NOMO-1 treated with DMSO at 0.1 percent for 48 hours (cell line): ENCODE measurements around the gene ABCA3.
A peak's percentile ranks its signal among the peaks of the same experiment; 100 is the strongest.

Experiments
- DNase-seq: peaks from one replicate; lab custom pipeline; 2025; ENCODE audit not compliant: unreplicated experiment; lab: John Stamatoyannopoulos, UW

ABCA3 gene

DNA sequence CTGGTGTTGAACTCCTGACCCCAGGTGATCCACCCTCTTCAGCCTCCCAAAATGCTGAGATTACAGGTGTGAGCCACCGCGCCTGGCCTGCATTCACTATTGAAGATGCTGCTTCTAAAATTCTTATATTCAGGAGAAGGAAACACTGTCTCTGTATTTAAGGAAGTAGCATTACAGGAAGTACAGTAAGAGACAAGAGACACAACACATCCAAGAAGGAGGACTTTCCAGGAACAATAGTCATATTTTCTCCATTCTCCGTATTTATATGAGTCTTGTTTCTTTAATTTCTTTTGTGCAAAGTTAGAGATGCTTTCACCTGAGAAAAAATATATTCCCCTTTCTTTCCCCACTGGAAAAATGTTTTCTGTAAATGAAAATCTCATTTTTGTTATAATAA is 18.3 kb upstream of the ABCA3 start:
- peak; percentile 13 for DNase-seq

DNA sequence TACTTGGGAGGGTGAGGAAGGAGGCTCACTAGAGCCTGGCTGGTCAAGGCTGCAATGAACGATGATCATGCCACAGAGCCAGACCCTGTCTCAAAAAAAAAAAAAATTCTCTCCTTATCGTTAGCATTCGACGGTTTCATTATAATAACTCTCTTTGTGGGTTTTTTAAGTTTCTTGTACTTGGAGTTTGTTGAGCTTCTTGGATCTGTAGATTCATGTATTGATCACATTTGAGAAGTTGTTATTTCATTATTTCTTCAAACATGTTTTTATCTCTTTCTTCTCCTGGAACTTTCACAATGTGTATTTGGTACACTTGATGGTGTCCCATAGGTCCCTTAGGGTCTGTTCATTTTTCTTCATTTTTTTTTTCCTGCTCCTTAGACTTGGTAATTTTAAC is 16.8 kb upstream of the ABCA3 start:
- no peak for DNase-seq

DNA sequence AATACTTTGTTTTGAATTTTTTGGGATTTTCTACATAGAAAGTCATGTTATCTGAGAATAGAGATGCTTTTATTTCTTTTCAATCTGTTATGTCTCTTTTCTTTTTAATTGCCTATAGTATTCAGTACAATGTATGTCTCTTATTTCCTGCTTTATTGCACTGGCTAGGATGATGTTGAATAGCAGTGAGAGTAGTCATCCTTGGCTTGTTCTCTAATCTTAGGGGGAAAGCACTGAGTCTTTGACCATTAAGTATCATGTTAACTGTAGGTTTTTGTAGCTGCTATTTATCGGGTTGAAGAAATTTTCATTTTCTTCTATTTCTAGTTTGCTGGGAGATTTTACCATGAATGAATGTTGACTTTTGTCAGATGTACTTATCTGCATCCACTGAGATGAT is 10.0 kb upstream of the ABCA3 start:
- no peak for DNase-seq

DNA sequence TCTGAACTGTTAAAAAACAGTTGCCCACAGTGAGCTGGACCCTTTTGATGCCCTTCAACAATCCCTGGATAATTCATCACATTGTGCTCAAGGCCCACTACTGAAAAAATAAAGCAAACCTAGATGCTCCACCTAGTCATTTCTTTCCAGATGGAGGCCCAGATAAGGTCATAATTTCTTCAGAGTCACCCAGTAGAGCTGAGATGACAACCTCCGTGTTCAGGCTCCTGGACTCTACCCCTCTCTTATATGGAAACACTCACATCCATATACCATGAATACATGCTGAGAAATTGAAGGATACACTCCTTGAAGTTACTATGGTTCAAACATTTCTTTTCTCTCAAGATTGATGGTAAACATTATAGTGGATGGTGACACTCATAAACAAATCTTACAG is 2.7 kb upstream of the ABCA3 start:
- no peak for DNase-seq

DNA sequence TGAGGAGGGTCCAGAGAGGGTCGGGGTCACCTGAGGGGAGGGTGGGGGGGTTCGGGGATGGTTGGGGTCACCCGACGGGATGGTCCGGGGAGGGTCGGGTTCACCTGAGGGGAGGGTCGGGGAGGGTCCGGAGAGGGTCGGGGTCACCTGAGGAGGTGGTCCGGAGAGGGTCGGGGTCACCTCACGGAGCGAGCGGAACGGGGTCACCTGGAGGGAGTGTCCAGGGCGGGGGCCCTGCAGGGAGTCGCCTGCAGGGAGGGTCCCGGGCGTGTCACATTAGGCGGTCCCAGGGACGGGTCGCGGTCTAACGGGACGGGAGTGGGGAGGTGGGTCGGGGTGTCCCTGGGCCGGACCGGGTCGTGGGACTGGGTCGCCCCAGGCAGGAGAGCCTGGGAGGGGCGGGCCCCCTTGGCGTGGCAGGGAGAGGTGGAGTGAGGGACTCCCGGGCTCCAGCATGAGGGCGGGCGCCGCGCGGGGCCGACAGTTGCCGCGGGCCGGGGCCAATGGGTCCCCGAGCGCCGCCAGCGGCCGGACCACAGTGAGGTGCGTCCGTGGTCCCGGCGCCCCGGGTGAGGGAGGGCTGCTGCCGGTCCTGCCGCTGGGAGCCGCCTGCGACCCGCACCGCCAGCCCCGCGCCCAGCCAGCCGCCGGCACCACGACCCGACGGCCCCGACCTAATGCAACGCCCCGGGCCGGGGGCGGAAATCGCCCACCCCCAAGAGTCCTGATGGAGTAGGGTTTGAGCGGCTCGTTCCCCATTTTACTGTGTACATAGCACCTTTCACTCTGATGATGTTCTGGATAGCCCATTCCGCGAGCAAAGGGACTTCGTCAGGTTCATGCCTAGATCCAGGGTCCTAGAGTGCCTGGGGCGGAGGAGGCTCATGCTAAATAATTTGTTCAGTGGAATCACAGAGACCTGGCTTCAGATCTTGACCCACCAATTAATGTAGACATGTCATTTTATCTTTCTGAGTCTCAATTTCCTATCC is 1.2 kb upstream of the ABCA3 start:
- DNase-seq: no peak

DNA sequence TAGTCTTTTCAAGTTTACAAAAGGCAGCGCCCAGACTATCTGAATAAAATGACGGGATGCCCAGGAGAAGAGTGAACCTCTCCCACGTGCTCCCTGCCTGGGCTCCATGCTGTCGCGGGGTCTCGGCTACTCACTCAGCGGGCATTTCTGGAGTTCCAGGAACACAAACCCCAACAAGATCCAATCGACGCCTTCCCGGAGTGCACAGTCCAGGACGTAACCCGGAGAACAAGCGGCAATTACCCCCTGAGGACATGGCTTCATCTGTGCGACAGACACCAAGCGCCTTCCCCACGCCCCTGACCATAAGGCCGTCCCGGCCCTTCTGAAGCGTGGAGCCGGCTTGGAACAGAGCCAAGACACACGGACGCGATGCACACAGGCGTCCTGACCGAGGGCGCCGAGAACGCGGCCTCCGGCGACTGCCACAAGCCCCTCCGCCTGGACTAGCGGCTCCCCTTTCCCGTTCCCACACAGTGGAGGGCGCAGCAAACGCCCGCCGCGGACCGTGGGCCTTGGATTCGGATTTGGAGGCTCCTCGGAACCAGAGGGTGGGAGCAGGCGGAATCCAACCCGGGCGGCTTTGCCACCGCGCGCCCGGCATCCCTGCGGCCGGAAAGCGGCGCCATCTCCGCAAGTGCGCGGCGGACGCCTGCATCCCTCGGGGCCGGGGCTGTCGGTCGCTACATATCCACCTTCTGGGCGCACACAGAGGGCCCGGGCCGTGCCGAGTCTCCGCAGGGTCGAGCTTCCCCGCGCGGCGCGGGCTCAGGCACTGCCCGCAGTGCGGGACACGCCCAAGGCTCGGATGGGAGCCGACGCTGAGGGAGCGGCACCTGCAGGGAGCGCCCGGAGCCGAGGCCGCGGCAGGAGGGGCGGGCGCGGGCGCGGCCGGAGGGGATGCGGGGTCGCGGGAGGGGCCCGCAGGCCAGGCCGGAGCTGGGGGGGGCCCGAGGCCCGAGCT is 725 bp downstream of the ABCA3 start:
- no peak for DNase-seq

DNA sequence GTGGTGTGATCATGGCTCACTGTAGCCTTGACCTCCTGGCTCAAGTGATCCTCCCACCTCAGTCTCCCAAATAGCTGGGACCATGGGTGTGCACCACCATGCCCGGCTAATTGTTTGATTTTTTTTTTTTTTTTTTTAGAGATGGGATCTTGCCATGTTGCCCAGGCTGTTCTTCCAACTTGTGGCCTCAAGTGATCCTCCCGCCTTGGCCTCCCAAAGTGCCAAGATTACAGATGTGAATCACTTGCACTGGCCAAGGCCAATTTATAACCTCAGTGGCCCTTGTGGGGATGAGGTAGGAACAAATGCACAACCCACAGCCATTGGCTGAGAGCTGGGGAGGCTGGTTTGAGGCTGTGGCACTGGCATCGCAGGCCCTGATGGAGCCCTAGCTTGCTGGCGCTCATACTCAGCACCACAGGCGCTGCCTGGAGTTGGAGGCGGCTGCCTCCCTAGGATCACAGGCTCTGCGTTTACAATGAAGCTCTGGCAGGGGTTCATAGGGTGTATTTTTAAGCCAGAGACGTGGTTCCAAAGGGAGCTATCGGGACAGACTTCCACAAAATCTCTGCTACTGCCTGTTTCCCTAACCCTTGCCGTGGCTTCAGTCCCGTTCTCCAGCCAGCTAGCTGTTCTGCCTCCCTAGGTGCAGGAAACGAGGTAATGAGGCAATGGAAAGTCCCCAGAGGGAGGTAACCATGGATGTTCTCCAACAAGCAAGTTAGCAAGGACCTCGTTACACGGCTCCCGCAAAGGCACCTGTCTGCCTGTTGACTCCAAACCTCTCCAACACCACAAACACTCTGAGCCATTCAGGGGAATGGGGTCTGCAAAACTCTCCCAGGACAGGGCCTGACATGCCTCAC is 2.9 kb downstream of the ABCA3 start:
- DNase-seq: no peak

DNA sequence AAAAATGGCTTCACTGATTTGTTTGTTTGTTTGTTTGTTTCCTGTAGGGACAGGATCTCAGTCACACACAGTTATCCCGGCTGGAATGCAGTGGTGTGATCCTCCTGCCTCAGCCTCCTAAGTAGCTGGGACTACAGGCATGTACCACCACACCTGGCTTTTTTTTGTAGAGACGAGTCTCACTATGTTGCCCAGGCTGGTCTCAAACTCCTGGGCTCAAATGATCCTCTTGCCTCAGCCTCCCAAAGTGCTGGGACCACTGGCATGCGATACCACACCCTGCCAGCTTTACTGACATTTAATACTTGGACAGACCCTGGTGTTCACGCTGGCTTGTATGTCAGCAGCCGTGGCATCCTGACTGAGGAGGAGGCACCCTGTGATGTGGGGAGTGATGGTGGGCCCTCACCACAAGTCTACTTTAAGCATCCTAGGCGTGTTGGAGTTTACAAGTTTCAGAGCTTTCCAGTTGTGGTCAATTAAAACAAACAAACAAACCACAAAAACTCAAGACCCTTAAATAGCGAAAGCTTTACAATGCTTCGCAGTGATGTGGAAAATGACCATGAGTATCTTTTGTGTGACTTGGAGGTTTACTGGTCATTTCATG is 5.1 kb downstream of the ABCA3 start:
- no peak for DNase-seq

DNA sequence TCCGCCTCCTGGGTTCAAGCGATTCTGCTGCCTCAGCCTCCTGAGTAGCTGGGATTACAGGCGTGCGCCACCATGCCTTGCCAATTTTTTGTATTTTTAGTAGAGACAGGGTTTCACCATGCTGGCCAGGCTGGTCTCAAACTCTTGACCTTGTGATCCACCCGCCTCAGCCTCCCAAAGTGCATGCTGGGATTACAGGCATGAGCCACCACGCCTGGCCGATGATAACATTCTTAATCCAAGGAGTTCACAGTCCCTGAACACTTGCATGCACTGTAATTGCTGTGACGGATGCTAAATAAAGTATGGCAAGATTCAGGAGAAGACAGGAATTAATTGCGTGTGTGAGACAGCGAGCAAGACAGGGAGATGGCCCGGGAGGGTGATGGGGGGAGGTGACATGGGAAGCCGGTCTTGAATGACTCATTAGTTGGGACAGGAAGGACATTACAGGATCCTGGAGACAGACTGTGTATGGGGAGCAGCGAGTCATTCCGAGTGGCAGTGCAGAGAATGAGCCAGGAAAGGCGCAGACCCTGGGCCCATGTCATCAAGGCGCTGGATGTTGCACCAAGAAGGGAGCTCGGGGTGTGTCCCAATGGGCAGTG is 6.7 kb downstream of the ABCA3 start:
- DNase-seq: no peak

DNA sequence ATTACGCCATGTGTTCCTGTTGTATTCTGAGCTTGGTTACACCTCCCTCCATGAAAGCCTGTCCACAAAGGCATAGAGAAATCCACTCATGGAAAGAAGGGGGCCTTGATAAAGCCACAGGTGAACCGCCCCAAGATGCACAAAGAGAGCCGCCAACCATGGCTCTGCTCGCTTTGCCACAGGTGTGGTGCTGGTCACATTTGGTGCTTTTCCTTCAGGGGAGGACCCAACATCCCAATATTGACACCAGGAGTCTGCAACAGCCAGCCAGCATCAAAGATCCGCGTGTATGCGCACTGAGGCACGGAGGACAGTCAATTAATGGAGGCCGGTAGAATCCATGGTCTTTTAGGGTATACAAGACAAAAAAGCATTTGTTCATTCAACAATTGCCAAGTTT is 7.3 kb downstream of the ABCA3 start:
- DNase-seq: no peak

DNA sequence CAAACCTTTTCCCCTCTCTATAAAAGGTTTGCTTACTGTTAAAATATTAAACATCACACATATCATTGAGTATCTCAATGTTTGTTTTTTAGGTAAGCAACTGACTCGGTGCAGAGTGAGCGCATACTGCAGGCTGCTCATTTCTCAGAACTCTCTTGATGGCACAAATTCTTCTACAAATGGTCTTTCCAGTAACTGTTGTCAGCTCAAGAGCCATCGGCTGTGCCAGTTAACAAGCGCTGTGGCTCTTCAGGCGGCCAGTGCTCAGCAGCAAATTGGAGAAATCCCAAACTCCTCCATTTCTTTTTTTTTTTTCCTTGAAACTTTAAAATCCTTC is 8.6 kb downstream of the ABCA3 start:
- no peak for DNase-seq

DNA sequence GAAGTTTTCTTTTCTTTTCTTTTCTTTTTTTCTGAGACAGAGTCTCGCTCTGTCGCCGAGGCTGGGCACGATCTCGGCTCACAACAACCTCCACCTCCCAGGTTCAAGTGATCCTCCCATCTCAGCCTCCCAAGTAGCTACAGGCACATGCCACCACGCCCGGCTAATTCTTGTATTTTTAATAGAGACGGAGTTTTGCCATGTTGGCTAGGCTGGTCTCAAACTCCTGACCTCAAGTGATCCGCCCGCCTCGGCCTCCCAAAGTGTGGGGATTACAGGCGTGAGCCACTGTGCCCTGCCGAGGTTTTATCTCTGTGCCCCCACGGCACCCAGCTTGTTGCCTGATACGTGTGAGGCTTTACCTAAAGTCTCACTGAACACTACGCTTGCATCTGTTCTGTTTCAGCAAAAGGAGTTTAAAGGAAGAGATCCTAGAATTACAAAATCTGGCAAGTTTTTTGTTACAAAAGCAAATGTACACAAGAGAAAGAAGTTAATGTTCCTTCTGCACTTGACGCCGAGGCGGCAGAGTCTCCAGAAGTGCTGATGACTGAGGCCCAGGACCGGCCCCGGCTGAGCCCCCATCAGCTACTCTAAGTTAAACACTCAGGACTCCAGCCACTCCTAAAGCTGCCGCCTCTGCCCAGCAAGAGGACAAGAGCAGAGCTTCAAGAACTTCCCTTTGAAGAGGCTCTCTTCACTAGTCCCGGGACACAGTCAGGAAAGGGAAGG is 9.2 kb downstream of the ABCA3 start:
- no peak for DNase-seq

DNA sequence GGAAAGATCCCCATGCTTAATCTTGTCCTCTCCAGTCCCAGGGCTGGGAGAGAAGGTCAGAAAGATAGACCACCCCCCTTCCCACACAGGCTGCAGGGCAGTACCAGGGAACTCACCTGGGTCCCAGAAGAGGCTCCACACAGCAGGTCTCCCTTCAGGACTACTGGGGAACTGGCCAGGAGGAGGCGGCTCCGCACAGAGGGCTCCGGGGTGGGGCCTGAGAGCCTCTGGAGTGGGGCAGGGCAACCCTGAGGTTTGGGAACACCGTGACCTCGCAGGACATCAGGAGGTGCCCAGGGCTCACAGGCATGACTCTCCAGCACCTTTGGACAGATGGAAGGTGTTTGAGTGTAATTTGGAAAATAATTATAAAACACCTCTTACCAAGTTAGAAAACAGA is 11.0 kb downstream of the ABCA3 start:
- DNase-seq: no peak

DNA sequence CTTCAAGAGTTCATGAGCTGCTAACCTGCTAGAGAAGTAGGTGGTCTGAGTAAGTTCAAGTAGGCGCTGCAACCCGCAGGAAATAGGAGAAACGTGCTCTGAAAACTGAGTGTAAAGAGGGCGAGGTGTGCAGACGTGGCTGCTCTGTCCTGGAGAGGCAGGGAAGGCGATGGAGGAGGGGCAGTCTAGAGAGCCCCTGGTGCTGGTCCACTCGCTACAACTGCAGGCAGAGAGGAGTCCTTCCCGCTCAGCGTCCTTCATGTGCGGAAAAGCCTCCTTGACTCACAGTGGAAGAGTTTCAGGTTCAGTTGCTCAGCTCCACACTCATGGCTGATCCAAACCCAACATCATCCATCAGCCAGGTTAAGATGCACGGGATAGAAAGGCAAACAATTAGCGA is 12.1 kb downstream of the ABCA3 start:
- no peak for DNase-seq

DNA sequence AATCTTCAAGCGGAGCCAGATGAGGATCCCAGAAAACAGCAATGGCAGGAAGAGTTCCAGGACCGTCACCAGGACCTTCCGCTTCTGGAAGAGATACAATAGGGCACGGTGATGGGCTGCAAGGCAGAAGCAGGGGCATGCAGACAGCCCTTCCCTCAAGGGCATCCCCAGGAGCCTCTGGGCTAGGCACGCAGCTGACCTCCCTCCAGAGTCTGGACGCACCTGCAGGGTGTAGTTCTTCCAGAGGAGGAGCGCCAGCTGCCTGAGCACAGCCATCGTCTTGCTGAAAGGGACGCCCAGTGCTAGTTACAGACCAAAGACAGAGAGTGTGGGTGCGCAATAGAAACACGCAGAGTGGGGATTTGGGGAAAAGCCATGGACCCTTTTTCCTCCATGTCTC is 14.3 kb downstream of the ABCA3 start:
- no peak for DNase-seq

DNA sequence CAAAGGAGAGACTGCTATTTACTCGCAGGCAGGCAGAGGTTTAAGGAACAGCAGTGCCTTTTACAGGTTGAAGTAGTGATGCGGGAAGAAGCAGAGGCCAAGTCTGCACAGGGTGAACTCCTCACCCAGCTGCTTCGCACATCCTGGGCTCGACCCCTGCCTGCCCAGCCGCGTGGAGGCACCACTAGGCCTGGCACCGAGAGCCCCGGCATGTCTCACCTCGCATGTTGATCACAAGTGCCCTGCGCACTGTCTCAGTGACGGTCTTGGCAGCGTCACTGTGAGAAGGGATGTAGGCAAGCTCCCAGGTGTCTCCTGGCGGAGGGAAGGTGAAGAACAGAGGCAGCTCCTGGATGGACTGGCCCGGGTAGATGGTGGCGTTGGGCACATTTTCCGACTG is 14.7 kb downstream of the ABCA3 start:
- no peak for DNase-seq

DNA sequence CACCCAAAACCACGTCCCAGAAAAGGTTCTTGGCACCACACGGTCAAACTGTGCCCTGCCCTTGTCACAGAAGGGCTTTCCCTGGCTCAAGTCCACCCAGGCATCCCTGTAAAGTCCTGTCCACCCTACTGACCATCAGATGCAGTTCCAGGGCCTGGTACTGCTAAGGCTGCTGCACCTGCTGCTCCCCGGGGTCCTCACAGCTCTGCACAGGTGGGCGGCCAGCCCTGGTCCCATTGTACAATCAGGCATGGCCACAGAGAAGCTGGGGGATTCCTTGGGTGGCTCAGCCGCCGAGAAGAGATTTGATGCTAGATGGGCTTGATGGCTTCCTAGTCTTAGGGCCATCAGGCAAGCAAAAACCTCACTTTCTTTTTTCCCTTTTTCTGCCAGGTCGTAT is 15.3 kb downstream of the ABCA3 start:
- no peak for DNase-seq

DNA sequence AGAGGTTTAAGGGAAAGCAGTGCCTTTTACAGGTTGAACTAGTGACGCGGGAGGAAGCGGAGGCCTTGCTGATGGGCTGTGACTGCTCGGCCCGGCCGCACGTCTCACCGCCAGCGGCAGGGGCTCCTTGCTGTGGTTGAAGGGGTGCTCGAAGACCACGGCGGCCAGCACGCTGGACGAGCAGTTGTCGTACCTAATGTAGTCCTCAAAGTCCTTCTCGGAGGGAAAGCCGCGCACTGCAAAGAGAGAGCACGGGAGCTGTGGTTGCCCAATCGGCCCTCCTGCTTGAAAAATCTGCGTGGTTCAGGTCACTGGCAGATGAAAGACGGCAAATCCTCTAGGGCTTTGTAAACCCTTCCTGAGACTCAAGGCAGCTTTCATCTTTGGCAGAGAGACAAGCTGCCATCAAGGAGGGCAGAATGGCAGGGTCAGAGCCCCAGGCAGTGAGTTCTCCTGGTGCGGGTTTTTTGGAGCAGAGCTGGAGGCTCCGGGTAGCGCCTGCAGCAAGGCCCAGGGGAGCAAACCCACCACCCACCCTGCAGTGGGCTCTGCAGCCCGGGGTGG is 16.1 kb downstream of the ABCA3 start:
- no peak for DNase-seq

DNA sequence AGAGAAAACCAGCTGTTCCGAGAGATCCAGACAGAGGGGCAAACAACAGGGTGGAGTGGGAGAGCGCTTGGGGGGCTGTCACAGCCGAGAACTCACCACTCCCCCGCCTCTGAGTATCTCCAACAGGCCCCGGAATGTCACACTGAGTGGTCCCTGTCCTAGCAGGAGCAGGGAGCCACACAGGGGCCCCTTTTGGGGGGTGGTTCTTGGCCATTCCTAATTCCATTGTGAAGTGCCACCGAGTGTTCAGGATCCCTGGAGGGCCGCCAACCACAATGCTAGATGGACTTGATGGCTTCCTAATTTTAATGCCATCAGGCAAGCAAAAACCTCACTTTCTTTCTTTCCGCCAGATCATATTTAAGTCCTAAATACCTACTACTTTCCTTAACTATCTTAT is 16.8 kb downstream of the ABCA3 start:
- no peak for DNase-seq
